ENCODE measurements around the gene POLR3E. TPM values are rescaled to one million over a fixed set of nuclear protein-coding genes. Genes with fewer than 3 reads are reported as not detected.

Gene POLR3E
- total RNA-seq, 1 experiment from 2014 or later, result 73.5 TPM

DNA sequence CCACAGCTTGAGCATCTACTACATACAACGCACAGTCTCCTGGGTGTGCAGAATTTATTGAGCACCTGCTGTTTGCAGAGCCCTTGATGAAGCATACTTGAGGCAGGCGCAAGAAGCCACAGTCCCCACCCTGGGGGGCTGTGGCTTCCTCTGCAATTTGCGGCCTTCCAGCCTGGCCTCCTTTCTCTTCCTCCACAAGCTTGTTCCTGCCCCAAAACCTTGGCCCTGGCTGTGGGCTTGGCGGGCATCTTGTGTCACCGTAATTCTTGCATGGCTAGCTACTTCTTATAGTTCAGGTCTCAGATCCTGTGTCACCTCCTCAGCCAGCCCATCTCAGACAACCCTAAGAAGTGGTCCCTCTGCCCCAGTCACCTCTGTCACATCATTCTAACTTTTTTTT lies 43.9 kb upstream of the POLR3E start (continued):
- TF ChIP-seq, protein P1, sequence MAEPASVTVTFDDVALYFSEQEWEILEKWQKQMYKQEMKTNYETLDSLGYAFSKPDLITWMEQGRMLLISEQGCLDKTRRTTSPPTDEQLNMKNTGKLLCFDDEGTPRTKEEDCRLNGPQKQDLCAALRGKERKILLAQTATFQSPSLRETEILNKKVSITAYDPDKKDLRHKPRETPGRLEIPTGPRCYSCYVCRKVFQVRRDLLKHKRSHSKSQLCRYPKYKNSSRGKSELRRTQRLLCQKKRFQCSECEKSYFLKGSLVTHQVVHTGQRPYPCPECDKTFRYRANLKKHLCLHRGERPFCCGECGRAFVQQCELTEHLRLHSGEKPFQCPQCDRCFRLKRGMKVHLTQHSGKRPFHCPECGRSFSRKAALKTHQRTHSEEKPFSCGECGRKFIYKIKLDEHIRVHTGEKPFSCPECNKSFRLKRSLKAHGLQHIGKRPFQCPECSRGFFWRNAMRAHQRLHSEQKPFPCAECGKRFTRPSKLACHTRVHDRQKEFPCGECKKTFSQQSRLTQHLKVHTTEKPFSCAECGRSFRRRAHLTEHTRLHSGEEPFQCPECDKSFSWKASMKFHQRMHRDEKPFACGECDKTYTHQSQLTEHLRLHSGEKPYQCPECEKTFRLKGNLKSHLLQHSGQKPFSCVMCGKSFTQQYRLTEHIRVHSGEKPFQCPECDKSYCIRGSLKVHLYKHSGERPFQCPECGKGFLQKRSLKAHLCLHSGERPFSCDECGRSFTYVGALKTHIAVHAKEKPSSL (CRISPR knock-in tag; conservative IDR thresholded peaks at IDR 0.05), result no peak
- TF ChIP-seq, protein P2, sequence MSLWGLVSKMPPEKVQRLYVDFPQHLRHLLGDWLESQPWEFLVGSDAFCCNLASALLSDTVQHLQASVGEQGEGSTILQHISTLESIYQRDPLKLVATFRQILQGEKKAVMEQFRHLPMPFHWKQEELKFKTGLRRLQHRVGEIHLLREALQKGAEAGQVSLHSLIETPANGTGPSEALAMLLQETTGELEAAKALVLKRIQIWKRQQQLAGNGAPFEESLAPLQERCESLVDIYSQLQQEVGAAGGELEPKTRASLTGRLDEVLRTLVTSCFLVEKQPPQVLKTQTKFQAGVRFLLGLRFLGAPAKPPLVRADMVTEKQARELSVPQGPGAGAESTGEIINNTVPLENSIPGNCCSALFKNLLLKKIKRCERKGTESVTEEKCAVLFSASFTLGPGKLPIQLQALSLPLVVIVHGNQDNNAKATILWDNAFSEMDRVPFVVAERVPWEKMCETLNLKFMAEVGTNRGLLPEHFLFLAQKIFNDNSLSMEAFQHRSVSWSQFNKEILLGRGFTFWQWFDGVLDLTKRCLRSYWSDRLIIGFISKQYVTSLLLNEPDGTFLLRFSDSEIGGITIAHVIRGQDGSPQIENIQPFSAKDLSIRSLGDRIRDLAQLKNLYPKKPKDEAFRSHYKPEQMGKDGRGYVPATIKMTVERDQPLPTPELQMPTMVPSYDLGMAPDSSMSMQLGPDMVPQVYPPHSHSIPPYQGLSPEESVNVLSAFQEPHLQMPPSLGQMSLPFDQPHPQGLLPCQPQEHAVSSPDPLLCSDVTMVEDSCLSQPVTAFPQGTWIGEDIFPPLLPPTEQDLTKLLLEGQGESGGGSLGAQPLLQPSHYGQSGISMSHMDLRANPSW (CRISPR knock-in tag; conservative IDR thresholded peaks at IDR 0.05; ENCODE audit: low read depth), result no peak
- TF ChIP-seq NR2C2 (CRISPR knock-in tag; IDR thresholded peaks at IDR 0.05), result no peak
- TF ChIP-seq, protein P3, sequence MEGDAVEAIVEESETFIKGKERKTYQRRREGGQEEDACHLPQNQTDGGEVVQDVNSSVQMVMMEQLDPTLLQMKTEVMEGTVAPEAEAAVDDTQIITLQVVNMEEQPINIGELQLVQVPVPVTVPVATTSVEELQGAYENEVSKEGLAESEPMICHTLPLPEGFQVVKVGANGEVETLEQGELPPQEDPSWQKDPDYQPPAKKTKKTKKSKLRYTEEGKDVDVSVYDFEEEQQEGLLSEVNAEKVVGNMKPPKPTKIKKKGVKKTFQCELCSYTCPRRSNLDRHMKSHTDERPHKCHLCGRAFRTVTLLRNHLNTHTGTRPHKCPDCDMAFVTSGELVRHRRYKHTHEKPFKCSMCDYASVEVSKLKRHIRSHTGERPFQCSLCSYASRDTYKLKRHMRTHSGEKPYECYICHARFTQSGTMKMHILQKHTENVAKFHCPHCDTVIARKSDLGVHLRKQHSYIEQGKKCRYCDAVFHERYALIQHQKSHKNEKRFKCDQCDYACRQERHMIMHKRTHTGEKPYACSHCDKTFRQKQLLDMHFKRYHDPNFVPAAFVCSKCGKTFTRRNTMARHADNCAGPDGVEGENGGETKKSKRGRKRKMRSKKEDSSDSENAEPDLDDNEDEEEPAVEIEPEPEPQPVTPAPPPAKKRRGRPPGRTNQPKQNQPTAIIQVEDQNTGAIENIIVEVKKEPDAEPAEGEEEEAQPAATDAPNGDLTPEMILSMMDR (IDR thresholded peaks at IDR 0.05), result no peak
- TF ChIP-seq SMAD3 (CRISPR knock-in tag; IDR thresholded peaks at IDR 0.05; ENCODE audit: borderline replicate concordance), result no peak
- no peak for TF ChIP-seq ZNF138 (CRISPR knock-in tag; conservative IDR thresholded peaks at IDR 0.05)
- TF ChIP-seq IRF2 (CRISPR knock-in tag; IDR thresholded peaks at IDR 0.05; ENCODE audit: borderline replicate concordance, low read depth), result no peak
- TF ChIP-seq TP53 (CRISPR knock-in tag; IDR thresholded peaks at IDR 0.05), result no peak
- TF ChIP-seq, protein P4, sequence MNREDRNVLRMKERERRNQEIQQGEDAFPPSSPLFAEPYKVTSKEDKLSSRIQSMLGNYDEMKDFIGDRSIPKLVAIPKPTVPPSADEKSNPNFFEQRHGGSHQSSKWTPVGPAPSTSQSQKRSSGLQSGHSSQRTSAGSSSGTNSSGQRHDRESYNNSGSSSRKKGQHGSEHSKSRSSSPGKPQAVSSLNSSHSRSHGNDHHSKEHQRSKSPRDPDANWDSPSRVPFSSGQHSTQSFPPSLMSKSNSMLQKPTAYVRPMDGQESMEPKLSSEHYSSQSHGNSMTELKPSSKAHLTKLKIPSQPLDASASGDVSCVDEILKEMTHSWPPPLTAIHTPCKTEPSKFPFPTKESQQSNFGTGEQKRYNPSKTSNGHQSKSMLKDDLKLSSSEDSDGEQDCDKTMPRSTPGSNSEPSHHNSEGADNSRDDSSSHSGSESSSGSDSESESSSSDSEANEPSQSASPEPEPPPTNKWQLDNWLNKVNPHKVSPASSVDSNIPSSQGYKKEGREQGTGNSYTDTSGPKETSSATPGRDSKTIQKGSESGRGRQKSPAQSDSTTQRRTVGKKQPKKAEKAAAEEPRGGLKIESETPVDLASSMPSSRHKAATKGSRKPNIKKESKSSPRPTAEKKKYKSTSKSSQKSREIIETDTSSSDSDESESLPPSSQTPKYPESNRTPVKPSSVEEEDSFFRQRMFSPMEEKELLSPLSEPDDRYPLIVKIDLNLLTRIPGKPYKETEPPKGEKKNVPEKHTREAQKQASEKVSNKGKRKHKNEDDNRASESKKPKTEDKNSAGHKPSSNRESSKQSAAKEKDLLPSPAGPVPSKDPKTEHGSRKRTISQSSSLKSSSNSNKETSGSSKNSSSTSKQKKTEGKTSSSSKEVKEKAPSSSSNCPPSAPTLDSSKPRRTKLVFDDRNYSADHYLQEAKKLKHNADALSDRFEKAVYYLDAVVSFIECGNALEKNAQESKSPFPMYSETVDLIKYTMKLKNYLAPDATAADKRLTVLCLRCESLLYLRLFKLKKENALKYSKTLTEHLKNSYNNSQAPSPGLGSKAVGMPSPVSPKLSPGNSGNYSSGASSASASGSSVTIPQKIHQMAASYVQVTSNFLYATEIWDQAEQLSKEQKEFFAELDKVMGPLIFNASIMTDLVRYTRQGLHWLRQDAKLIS (CRISPR knock-in tag; IDR thresholded peaks at IDR 0.05; ENCODE audit: borderline replicate concordance), result no peak
- TF ChIP-seq, protein P5, sequence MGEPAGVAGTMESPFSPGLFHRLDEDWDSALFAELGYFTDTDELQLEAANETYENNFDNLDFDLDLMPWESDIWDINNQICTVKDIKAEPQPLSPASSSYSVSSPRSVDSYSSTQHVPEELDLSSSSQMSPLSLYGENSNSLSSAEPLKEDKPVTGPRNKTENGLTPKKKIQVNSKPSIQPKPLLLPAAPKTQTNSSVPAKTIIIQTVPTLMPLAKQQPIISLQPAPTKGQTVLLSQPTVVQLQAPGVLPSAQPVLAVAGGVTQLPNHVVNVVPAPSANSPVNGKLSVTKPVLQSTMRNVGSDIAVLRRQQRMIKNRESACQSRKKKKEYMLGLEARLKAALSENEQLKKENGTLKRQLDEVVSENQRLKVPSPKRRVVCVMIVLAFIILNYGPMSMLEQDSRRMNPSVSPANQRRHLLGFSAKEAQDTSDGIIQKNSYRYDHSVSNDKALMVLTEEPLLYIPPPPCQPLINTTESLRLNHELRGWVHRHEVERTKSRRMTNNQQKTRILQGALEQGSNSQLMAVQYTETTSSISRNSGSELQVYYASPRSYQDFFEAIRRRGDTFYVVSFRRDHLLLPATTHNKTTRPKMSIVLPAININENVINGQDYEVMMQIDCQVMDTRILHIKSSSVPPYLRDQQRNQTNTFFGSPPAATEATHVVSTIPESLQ (CRISPR knock-in tag; IDR thresholded peaks at IDR 0.05), result no peak
- TF ChIP-seq, protein P6, sequence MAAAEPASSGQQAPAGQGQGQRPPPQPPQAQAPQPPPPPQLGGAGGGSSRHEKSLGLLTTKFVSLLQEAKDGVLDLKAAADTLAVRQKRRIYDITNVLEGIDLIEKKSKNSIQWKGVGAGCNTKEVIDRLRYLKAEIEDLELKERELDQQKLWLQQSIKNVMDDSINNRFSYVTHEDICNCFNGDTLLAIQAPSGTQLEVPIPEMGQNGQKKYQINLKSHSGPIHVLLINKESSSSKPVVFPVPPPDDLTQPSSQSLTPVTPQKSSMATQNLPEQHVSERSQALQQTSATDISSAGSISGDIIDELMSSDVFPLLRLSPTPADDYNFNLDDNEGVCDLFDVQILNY (CRISPR knock-in tag; IDR thresholded peaks at IDR 0.05), result no peak
- no peak for TF ChIP-seq NR3C1 (CRISPR knock-in tag; conservative IDR thresholded peaks at IDR 0.05; ENCODE audit: low read depth)

DNA sequence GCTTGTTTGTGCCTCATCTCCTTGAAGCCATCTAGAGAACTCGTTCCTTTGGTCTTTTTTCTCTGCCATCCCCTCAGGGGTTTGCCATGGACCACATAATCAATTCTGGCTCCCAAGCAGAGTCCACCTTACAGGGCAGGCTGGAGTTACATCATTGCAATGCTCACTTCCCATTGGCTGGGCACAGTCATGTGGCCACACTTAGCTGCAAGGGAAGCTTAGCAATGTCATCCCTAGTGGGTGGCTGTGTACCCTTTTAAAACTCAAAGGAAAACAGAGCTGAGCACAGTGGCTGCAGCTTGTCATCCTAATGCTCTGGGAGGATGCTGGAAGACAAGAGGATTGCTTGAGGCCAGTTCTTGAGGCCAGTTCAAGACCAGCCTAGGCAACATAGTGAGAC lies 41.9 kb upstream of the POLR3E start:
- H3K27me3 Mint-ChIP-seq (ENCODE audit: low read depth), result no peaks in the 10 kb centered on the region
- peaks cover 83% of the 10 kb centered on the region for H3K36me3 Mint-ChIP-seq

More for the DNA sequence above, 41.9 kb upstream of the POLR3E start:
- ChIA-PET CTCF (no interaction called here), POLR2A (no interaction called here)
- no peak overlapping the region for H3K27ac Mint-ChIP-seq
- TF ChIP-seq, protein P7, sequence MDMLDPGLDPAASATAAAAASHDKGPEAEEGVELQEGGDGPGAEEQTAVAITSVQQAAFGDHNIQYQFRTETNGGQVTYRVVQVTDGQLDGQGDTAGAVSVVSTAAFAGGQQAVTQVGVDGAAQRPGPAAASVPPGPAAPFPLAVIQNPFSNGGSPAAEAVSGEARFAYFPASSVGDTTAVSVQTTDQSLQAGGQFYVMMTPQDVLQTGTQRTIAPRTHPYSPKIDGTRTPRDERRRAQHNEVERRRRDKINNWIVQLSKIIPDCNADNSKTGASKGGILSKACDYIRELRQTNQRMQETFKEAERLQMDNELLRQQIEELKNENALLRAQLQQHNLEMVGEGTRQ (CRISPR knock-in tag; IDR thresholded peaks at IDR 0.05), result peak; percentile 38; the same call in 1 of the 2 replicates
- TF ChIP-seq, protein P8, sequence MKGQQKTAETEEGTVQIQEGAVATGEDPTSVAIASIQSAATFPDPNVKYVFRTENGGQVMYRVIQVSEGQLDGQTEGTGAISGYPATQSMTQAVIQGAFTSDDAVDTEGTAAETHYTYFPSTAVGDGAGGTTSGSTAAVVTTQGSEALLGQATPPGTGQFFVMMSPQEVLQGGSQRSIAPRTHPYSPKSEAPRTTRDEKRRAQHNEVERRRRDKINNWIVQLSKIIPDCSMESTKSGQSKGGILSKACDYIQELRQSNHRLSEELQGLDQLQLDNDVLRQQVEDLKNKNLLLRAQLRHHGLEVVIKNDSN (CRISPR knock-in tag; IDR thresholded peaks at IDR 0.05), result no peak
- H3K4me3 Mint-ChIP-seq, result no peak overlapping the region
- peaks cover 32% of the 10 kb centered on the region for H3K9me3 Mint-ChIP-seq
- no peak for ATAC-seq
- no peak for DNase-seq (ENCODE audit: low spot score)
- no peaks in the 10 kb centered on the region for H3K4me1 Mint-ChIP-seq

Data from WTC11 (cell line).